22Rv1 (cell line): ENCODE results near the gene DISP2.

Experiments
- CTCF ChIP-seq: fragments of 450-650 bp; IDR thresholded peaks from 2 replicates; pipeline ENCODE4 v1.5.1; 2017; ENCODE audit warnings: mild to moderate bottlenecking
- ZFX ChIP-seq: fragments of 450-650 bp; IDR thresholded peaks from 2 replicates; pipeline ENCODE4 v1.6.1; 2017; ENCODE audit warnings: antibody characterized with exemption, borderline replicate concordance

- TF ChIP-seq CTCF (no peak), ZFX (no peak)
These were observed 8.9 kb upstream of the DISP2 start for GRCh38 chr15:40349163-40349562.
